GM18519 (cell line): Measurements from ENCODE around the gene ADGRG1.

Source experiments
- ATAC-seq: cut with Tn5 transposase; IDR thresholded peaks from one replicate; pipeline ENCODE4 v1.9.1; 2021; ENCODE audit warnings: mild to moderate bottlenecking, moderate library complexity; ENCODE audit not compliant: unreplicated experiment, low FRiP score

ADGRG1 gene

DNA sequence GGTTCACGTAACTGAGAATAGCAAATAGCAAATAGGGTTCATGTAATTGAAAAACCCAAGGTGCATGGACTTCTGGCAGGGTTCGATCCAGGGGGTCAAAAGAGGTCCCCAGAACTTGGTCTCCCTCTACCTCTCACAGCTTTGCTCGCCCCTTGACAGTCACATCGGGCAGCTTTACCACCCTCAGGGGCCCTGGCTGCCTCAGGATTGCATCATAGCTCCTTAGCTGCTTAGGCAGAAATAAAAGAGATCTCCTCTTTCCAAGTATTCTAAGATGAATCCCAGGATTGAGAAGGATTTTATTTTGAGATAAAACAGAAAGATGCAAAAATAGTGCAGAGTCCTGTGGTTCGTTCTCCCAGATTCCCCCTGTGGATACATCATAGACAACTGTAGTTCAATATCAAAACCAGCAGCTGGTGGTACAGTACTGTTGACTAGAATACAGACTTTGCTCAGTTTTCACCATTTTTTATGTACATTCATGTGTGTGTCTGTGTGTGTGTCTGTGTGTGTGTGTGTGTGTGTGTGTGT is 52.5 kb downstream of the ADGRG1 start:
- no peak for ATAC-seq

DNA sequence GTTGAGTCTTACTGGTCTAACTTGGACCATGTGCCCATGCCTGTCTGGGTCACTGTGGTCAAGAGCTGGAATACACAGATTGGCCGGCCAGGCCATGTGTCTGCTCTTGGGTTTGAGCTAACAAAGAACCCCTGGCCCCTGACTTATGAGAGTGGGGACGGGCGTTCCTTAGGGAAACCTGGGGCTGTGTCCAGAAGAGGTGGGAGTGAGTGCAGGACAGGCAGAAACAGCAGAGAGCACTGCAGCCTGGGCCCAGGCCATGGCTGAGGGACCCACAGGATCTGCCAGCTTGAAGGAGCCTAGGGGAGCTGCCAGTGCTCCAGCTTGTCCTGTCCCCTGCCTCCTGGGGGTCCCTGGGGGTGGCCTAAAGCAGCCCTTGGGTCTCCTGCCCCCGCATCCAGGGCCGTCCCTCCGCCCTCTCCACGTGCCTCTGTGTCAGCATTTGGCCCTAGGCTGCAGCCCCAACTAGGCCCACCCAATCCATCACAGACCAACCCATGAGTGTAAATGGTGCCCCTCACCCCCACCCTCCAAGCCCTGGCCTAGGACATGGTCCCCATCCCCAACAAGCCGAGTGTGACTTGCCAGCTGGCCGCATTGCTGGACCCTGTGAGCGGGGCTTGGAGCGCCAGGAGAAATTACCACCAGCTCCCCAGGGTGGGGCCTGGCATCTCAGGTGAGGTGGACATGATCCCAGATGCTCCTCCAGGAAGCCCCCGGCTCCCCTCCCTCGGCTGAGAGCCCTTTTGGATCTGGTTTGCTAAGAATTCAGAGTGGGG is 53.7 kb downstream of the ADGRG1 start:
- ATAC-seq = no peak

DNA sequence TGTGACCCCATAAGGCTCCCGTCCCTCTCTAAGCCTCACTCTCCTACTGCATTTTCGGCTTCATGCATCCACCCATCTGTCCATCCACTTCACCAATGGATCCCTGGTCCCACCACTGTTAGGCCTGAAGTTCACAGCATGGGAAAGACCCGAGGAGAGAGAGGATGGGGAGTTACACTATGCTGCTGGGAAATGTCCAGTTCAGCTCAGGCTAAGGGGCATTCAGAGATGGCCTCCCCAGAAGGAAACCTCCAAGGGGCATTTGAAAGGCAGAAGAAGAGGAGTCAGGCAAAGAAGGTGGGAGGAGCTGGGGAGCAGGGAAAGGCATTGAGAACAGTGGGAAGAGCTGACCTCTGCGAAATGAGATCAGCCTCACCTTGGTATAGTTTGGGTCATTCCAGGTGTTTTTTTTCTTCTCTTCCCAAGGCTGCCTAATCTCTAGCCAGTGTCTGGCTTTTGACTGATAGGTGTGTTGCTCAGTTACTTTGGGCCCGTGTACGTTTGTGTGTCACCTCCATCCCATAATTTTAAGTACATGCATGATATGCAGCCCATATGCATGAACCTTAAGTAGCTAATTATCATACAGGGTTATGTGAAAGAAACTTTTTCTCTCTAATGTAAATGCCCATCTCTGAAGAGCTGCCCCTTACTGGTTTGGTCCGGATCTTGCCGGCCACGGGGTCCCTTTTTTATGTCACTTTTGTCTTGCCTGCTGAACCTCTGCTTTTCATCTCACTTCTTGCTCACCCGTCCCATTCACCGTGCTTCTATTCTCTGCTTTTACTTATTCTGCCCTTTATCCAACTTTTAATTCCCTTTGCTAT is 54.6 kb downstream of the ADGRG1 start:
- no peak for ATAC-seq

DNA sequence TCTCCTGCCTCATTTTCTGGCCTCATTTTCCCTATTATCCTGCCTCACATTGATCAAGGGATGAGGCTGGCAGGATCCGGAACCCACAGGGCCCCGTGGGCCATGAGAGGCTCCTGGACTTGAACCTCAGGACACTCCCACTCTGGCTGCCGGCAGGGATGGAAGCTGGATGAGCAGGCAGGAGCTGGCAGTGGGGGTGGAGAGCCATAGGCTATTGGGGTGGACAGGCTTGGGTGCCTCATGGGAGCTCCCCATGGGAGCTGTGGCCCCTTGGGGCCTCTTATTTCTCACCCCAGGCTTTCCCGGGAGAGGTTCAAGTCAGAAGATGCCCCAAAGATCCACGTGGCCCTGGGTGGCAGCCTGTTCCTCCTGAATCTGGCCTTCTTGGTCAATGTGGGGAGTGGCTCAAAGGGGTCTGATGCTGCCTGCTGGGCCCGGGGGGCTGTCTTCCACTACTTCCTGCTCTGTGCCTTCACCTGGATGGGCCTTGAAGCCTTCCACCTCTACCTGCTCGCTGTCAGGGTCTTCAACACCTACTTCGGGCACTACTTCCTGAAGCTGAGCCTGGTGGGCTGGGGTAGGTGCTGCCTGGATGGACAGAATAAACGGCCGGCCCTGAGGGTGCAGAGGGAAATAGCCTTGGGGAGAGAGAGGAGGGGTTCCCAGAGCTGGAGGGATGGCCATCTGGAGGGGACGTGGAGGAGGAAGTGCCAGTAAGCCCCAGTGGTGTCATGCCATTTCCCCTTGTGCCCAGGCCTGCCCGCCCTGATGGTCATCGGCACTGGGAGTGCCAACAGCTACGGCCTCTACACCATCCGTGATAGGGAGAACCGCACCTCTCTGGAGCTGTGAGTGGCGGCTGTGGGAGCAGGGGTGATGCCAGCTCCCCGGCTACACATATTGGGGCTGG is 55.5 kb downstream of the ADGRG1 start:
- no peak for ATAC-seq

DNA sequence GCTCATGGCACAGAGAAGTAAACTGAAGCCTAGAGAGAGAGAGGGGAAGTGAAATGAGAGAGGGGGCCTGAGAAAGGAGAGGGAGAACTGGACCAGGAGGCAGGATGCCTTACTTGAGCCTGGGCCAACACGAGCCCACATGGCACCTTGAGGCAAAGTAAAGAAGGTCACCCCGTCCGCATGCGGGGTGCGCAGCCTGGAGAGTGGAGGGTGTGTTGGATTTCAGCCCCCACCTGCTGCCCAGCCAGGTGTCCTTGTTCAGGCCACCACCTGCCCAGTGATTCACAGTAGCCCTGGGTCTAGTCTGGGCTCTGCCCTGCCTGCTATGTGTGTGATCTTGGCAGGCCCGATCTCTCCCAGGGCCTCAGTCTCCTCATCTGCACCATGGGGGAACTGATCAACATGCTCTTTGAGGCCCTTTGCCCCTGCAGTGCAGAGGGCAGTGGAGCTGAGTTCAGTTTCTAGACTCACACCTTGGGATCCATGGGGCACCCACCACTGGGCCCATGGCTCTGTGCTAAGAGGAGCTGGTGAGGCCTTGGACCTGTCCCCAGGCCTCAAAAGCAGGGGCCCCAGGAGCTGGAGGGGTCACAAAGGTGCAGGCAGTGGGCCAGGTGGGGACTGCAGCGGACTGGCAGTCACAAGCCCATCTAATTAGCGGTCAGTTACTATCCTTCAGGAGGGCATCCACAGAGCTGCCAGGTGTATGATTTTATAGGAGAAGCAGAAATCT is 56.4 kb downstream of the ADGRG1 start:
- ATAC-seq = no peak

DNA sequence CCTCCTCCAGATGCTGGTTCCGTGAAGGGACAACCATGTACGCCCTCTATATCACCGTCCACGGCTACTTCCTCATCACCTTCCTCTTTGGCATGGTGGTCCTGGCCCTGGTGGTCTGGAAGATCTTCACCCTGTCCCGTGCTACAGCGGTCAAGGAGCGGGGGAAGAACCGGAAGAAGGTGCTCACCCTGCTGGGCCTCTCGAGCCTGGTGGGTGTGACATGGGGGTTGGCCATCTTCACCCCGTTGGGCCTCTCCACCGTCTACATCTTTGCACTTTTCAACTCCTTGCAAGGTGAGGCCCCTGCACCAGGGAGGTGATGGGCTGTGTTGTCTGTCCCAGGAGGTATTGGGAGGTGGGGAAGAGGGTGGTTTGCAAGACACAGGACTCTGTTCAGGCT is 57.2 kb downstream of the ADGRG1 start:
- ATAC-seq = no peak

DNA sequence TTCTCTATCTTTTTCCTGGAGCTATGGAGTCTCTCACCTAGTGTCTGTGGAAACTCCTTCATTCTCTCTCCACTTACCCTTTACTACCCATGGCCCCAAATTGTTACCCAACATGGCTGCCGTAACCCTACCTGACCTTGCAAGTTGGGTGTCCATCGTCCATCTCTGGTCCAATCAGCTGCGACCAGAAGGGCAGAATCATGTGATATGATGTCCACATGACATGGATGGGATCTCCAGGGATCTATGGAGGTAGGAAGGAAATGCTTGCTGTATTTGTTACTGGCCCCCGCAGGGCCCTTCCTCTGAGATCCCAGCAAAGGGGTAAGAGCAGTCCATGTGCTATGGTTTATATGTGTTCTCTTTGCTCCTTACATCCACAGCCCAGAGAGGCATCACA is 58.1 kb downstream of the ADGRG1 start:
- no peak for ATAC-seq

DNA sequence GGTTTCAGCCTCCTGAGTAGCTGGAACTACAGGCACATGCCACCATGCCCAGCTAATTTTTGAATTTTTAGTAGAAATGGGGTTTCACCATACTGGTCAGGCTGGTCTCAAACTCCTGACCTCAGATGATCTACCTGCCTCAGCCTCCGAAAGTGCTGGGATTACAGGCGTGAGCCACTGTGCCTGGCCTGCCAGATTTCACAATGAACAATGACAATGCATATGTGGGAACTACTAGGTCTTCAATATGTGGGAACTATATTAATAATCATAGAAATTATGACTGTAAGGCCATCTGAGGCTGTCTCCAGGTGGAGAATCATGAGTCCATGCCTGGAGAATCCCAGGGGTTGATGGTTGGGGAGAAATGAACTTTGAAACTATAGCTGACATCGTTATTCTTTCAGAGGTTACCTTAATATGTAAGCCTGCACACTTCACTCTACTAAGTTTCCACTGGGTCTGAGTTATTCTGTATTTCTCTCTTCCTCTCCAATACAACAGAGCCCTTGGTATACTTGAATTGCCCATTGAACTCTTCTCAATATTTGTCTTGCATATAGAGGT is 59.0 kb downstream of the ADGRG1 start:
- ATAC-seq = no peak

DNA sequence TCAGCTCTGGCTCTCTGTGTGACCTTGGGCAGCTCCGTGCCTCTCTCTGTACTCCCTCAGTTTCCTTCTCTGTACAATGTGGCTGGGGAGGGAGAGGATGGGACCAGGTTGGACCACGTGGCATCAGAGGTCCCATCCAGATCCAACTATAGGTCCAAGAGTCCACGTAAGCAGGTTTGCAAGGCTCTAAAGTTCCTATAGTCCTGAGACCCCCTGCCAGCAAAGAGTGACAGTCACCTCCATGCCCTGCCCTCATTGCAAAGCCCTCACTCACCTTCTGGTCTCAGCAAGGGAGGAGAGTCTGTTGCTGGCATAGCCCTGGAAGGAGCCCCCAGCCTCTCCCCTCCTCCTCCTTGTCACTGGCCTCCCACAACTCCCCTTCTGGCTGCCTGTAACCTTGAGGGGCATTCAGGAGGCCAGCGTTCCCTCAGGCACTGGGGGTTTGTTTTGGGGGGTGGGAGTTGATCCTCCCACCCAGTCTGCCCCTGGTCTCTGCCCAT is 60.1 kb downstream of the ADGRG1 start:
- no peak for ATAC-seq

DNA sequence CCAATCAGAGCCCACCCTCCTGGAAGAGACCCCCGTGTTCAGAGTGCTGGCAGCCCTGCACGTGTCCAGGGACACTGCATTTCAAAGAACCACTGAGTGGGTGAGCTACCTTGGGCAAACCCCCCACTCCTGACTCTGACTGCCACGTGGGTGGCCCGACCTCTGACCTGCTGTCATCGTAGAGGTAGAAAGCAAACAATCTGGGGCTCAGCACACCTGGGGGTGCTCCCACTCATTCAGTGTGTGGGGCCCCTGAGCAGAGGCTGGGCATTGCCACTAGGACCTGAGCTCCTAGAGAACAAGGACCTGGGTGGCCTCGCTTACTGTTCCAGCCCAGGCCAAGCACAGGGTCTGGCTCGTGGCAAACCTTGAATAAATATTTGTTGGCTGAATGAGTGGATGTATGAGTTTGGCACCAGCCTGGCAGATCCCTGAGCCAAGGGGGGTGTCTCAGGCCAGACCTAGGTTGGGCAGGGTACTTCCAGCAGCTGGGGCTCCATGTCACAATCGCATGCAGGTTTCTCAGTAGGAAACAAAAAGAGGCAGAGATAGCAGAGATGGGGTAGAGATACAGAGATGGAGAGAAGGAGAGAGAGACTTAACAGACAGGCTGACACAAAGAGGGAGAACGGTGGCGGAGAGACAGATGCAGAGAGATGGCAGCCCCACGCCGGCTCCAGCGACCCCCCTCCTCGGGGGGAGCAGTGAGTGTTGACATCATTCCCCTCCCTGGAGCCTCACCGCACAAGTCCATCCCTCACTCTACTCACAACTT is 60.7 kb downstream of the ADGRG1 start:
- no peak for ATAC-seq

DNA sequence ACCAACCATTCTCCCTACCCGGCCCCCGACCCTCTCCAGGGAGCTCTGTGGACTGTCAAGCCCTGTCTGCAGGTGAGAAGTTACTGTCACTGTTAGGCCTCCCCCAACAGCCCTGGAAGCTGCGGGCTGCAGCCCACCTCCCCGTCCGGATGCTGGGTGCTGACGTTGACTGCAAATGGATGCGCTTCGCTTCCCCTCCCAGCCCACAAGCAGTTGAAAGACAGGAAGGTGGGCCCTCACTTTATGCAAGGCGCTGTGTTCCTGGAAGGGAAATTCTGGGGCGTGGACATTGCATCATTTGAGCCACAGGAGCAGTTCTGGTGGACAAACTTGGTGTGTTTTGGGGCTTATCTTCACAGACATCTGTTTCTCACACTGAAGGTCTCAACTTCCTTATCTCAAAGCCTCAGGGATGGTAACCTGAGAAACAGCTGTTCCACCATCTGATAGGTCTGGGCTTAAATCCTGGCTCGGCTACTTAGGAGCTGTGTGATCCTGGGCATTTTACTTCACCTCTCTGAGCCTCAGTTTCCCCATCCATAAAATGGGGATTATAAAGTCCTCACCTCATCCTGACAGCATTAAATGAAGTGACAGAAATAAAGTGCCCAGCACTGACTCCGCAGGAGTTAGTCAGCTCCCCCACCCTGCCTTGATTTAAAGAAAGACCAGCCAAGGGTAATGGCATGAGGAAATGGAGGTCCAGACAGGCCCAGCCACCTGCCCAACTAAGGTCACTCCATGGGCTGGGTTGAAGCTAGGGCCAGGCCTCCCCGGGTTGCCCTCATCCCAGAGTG is 61.5 kb downstream of the ADGRG1 start:
- ATAC-seq = peak; percentile 62

DNA sequence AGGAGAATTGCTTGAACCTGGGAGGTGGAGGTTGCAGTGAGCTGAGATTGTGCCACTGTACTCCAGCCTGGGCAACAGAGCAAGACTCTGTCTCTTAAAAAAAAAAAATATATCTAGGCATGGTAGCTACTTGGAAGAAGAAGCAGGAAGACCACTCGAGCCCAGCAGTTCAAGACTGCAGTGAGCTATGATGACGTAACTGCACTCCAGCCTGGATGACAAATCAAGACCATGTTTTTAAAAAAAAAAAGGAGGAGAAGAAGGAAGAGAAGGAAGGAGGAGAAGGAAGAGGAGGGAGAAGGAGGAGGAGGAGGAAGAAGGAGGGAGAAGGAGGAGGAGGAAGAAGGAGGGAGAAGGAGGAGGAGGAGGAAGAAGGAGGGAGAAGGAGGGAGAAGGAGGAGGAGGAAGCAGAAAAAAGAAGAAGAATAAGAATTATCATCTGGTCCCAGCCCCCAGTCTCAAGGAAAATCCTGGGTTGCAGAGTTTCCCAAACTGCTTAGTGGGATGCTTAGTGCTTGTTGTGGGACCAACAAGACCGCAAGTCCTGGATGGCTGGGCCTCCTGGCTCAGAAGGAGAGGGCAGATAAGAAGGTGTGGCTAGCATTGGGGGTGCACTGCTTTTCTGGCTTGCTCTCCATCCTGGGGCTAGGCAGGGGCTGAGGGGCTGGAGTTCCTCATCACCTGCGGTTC is 62.5 kb downstream of the ADGRG1 start:
- no peak for ATAC-seq

DNA sequence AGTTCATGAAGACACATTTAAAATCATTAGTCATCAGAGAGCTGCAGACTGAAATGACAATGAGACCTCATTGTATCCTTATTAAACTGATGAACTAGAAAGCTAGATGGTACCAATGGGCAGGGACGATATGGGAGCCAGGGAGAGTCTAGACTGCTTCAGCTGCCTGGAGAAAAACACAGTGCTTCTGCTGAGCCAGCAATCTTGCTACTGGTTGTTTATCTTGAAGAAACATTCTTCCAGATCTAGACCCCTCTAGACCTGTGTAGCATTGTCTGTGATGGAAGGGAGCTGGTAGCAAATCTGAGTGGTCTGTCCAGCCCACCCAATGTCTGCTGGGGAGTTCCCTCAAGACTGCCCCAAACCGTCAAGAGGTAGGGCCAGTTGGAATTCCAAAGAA is 64.2 kb downstream of the ADGRG1 start:
- ATAC-seq = no peak

DNA sequence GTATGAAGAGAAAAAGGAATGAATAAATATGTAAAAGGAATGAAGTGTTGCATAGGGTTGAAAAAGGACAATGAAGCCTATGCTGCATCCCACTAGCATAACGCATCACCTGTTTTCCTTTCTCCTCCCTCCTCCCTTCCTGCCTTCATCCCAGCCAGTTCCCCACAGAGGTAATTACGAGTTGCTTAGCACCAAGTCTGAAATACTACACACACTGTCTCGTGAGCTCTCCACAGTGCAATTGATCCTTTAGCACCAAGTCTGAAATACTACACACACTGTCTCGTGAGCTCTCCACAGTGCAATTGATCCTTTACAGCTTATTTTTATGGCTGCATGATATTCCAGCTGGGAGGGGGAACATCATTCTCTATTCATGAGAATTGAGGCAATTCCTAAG is 65.1 kb downstream of the ADGRG1 start:
- ATAC-seq = no peak

DNA sequence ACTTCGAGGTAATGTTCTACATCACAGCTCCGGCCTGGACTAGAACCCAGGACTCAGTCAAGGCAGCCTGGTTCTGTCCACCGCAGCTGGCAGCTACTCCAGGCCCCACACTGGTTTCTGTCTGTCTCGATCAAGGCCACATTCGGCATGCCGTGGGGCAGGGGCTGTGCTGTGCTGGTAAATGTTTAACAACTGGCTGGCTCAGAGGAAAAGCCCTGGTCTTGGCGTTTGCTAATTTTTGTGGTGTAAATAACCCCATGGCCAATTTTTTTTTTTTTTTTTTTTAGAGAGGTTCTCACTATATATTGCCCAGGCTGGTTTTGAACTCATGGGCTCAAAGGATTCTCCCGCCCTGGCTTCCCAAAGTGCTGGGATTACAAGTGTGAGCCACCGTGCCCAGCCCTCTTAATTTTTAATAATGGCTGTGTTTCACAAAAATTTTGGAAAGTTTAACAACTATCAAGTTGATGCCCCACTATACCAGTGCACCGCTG is 65.8 kb downstream of the ADGRG1 start:
- ATAC-seq = no peak

DNA sequence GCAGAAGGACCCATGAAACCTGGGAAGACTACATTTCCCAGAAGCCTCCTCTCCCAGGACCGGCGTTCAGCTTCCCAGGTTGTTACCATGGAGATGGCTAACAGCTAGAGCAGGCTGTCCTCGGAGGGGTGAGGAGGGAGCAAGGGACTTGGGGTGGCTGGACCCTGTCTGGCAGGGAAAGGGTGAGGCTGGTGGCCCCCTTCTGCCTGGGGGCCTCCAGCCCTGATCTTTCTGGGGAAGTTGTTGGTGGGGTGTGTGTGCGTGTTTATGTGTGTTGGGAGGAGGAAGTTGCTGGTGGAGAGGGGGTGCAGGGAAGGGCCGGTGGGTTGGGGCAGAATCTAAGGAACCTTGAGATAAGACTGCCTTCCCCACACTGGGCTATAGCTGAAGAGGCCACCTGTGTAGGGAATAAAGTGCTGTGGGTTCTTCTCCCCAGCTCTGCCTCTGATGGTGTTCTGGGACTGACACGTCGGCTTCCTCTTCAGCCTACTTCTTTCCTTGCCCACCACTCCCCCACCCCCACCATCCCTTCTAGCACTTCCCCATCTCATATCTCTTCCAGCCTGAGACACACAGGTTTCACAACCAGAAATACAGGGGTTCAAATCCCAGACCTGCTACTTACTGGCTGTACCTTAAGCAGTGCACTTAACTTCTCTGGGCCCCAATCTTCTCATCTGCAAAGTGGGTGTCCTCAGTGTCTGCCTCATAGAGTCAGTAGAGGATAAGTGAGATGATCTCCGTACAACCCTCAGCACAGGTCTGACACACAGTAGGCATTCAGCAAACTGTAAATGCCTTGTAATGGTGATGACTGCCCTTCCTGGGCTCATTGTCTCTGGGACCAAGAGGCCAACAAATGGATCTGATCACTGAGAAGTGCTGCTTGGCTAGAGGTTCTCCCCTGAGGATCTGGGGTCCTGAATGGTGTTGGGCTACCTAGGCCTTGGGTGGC is 66.6 kb downstream of the ADGRG1 start, which contains the start of gene DRC7:
Gene DRC7, plus strand, starts transcription at position 82 of the 955 bp plus-strand sequence. CDS start 3,144 bp downstream, outside the sequence.
- ATAC-seq = no peak
